DOHH2 (cell line): ENCODE data around the gene HYDIN.
"Not testable (repeated sequence)": the region's sequence is repeated elsewhere in the genome, so short reads cannot be mapped to it uniquely, and the experiment has no call there.

Experiments used
- H3F3A ChIP-seq: fragments of 200-600 bp; sonication (generic), shearing (Covaris generic); 2 replicates; pipeline ENCODE4 v1.6.0; 2016; ENCODE audit warnings: antibody characterized with exemption, mild to moderate bottlenecking; ENCODE audit not compliant: control insufficient read depth, insufficient read depth
- H3K27ac ChIP-seq: fragments of 200-600 bp; sonication (generic); 2 replicates; pipeline ENCODE4 v1.5.1; 2014; ENCODE audit warnings: low read depth, mild to moderate bottlenecking, low read length, moderate library complexity
- H3K27me3 ChIP-seq: fragments of 200-600 bp; sonication (generic); 2 replicates; pipeline ENCODE4 v1.6.1; 2014; ENCODE audit warnings: mild to moderate bottlenecking, low read length, mixed read lengths; ENCODE audit not compliant: control insufficient read depth
- H3K36me3 ChIP-seq: fragments of 200-600 bp; sonication (generic); 2 replicates; pipeline ENCODE4 v1.6.1; 2014; ENCODE audit warnings: mild to moderate bottlenecking, low read length, moderate library complexity, mixed read lengths; ENCODE audit not compliant: control insufficient read depth
- H3K4me1 ChIP-seq: fragments of 200-600 bp; sonication (generic); 2 replicates; pipeline ENCODE4 v1.6.1; 2014; ENCODE audit warnings: mild to moderate bottlenecking, low read length, mixed read lengths; ENCODE audit not compliant: control insufficient read depth
- H3K4me2 ChIP-seq: fragments of 200-600 bp; sonication (generic); 2 replicates; pipeline ENCODE4 v1.6.0; 2014; ENCODE audit warnings: mild to moderate bottlenecking, low read length, moderate library complexity
- H3K4me3 ChIP-seq: fragments of 200-600 bp; sonication (generic); 2 replicates; pipeline ENCODE4 v1.5.1; 2014; ENCODE audit warnings: mild to moderate bottlenecking, low read length, mixed read lengths
- H3K79me2 ChIP-seq: fragments of 200-600 bp; sonication (generic); 2 replicates; pipeline ENCODE4 v1.6.1; 2014; ENCODE audit warnings: mild to moderate bottlenecking, low read length, mixed read lengths; ENCODE audit not compliant: control insufficient read depth
- H3K9me2 ChIP-seq: fragments of 200-600 bp; sonication (generic); replicated peaks from 2 replicates; pipeline ENCODE4 v1.6.1; 2014; ENCODE audit warnings: mild to moderate bottlenecking, low read length, mixed read lengths; ENCODE audit not compliant: control insufficient read depth
- H3K9me3 ChIP-seq: fragments of 200-600 bp; sonication (generic); 2 replicates; pipeline ENCODE4 v1.6.1; 2014; ENCODE audit warnings: antibody characterized with exemption, low read length, mixed read lengths; ENCODE audit not compliant: control insufficient read depth, insufficient read depth
- H4K20me1 ChIP-seq: fragments of 200-600 bp; sonication (generic); 2 replicates; pipeline ENCODE4 v1.6.0; 2014; ENCODE audit warnings: low read depth, mild to moderate bottlenecking, antibody characterized with exemption, low read length, moderate library complexity; ENCODE audit not compliant: control insufficient read depth, insufficient read depth

HYDIN gene

DNA sequence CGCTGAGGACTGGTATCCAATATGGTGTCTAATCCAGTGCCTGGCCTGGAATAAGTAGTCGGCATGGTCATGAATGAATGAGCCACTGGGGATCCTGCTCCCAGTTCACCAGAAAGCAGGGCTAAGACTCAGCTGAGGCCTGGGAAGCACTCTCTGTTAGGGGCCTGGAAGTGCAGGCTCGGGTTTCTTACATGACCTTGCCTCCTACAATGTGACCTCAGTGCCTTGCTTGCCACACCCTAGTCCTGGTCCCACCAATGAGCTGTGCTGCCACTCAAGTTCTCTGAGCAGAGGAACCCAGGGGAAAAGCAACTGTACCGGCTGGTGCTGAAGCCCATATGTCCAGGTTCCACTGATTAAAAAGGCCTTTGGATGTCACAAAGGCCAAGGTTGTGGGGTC is 238.0 kb downstream of the HYDIN start:
- H4K20me1 ChIP-seq, H3K27ac ChIP-seq, H3K4me2 ChIP-seq, H3F3A ChIP-seq, H3K36me3 ChIP-seq, H3K27me3 ChIP-seq, H3K4me3 ChIP-seq, H3K4me1 ChIP-seq, H3K9me3 ChIP-seq, H3K79me2 ChIP-seq, H3K9me2 ChIP-seq: not testable (repeated sequence)

DNA sequence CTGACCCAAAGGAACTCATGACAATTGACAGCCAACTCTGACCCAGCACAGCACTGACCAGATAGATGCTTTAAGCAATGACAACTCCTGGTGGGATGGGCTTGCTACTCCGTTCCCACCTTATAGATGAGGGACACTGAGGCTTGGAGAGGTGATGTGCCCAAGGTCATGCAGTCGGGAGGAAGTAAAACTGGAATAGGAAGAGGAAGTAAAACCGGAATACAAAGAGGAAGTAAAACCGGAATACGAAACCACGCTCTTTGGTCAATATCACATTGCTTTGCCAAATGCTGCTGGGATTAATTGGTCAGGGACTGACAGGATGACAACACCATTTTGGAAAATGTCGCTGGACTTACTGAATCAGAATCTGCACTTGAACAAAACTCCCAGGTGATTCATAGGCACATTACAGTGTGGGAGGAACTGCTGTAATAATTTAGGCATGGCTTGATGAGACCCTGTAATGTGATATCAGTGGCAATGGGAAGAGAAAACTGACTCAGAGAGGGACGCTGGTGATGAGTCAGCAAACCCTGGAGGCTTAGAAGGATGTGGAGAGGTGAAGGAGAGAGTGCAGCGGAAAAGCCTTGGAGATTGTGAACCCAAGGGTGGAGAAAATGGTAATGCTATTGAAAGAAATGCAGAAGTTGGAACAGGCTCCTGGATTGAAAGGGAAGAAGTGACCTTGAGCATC is 243.4 kb downstream of the HYDIN start:
- not testable (repeated sequence) for H4K20me1 ChIP-seq, H3K27me3 ChIP-seq, H3K9me2 ChIP-seq, H3K9me3 ChIP-seq, H3K4me3 ChIP-seq, H3K4me1 ChIP-seq, H3K36me3 ChIP-seq, H3F3A ChIP-seq, H3K4me2 ChIP-seq, H3K27ac ChIP-seq, H3K79me2 ChIP-seq

DNA sequence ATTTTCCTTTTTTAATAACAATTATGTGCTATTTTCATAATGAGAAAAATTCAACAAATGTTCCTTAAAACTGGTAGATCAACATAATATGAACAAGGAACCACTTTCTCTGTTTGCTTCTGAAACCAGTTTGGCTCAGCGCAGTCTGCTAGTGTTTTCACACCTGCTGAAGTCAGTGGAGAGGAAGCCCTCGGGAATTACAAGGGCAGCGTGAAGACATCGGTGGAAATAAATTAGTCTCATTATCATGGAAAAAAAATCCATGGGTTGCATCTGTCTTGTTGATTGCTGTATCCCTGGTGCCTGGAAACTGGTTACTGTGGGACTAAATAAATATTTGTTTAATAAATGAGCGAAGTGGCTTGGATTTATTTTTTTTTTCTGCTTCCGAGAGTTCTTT is 245.8 kb downstream of the HYDIN start:
- H3F3A ChIP-seq, H3K9me3 ChIP-seq, H3K4me2 ChIP-seq, H3K36me3 ChIP-seq, H3K4me1 ChIP-seq, H3K4me3 ChIP-seq, H3K9me2 ChIP-seq, H3K79me2 ChIP-seq, H3K27me3 ChIP-seq, H3K27ac ChIP-seq, H4K20me1 ChIP-seq: not testable (repeated sequence)

- H4K20me1 ChIP-seq, H3K27me3 ChIP-seq, H3K9me3 ChIP-seq, H3K9me2 ChIP-seq, H3F3A ChIP-seq, H3K27ac ChIP-seq, H3K4me1 ChIP-seq, H3K36me3 ChIP-seq, H3K79me2 ChIP-seq, H3K4me3 ChIP-seq, H3K4me2 ChIP-seq: not testable (repeated sequence)
Measured at GRCh38 chr16:70968332-70968731, 262.2 kb downstream of the HYDIN start.

DNA sequence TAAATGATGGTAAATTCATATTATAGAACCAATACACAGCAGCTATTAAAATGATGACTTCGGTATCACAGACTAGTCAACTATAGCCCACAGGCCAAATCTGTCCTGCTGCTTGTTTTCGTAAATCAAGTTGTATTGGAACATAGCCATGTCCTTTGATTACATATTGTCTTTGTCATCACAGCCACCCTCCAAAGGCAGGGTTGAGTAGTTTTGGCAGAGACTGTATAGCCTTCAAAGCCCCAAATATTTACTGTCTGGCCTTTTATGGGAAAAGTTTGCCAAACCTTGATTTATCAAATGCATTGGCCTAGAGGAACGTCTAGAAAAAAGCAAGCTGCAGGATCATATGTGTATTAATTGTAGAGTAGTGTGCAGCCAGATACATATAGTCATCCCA is 270.4 kb downstream of the HYDIN start:
- H3K27ac ChIP-seq, result not testable (repeated sequence)

DNA sequence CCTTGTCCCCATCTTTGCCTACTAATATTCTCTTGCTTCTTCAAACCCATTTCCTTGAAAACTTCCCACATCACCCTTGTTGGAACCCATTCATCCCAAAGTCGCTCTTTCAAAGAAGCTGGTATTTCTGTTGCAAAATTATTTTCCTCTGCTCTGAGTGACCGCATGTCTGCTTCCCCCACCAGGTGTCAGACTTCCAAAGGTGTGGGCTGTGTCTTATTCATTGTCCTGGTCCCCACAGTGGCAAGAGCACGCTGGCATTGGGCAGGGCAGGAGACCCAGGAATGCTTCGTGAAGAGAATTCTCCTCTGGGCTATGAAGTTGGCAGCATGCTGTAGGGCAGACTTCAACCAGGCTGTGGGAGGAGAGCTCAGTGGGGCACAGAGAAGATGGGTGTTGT is 275.6 kb downstream of the HYDIN start:
- not testable (repeated sequence) for H3K79me2 ChIP-seq, H3K4me2 ChIP-seq, H3K4me3 ChIP-seq, H3K36me3 ChIP-seq, H4K20me1 ChIP-seq, H3K4me1 ChIP-seq, H3F3A ChIP-seq, H3K27ac ChIP-seq, H3K27me3 ChIP-seq, H3K9me2 ChIP-seq, H3K9me3 ChIP-seq

More for the DNA sequence above, 270.4 kb downstream of the HYDIN start:
- H4K20me1 ChIP-seq, H3K4me2 ChIP-seq, H3K27me3 ChIP-seq, H3F3A ChIP-seq, H3K36me3 ChIP-seq, H3K9me3 ChIP-seq, H3K4me1 ChIP-seq, H3K9me2 ChIP-seq, H3K4me3 ChIP-seq, H3K79me2 ChIP-seq: not testable (repeated sequence)

- H3K4me1 ChIP-seq, H3K4me2 ChIP-seq, H3K36me3 ChIP-seq, H3K4me3 ChIP-seq, H3K9me3 ChIP-seq, H3F3A ChIP-seq, H3K27ac ChIP-seq, H4K20me1 ChIP-seq, H3K79me2 ChIP-seq, H3K27me3 ChIP-seq, H3K9me2 ChIP-seq: not testable (repeated sequence)
Measured at GRCh38 chr16:70953824-70954223, 276.7 kb downstream of the HYDIN start.

DNA sequence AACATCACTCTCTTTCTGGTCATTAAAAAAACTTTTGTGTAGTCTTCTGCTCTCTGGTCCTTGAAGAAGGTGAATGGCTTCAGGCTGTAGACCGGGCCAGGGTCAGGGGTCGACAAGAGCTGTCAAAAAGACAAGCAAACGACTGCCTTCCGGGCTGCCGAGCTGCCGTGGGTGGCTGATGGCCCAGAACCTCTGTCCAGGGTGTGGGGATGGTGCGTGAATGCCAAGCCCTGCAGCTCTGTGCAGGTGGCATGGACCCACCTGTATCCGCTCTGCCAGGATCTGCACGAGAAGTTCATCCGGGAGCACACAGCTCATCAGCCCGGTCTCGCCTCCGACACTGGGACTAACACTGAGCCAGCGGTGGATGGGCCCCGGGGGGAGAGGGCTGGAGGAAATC is 287.0 kb downstream of the HYDIN start:
- not testable (repeated sequence) for H3K36me3 ChIP-seq, H3F3A ChIP-seq, H3K4me3 ChIP-seq, H3K9me3 ChIP-seq, H3K27me3 ChIP-seq, H4K20me1 ChIP-seq, H3K4me1 ChIP-seq, H3K79me2 ChIP-seq, H3K27ac ChIP-seq, H3K9me2 ChIP-seq, H3K4me2 ChIP-seq
